Embryonic facial prominence (tissue), 1 donor: Measurements from ENCODE around the gene RASA4B.
A peak's percentile ranks its signal among the peaks of the same experiment; 100 is the strongest.

Experiments
- DNase-seq: peaks from one replicate; pipeline ENCODE4 v3.0.0-alpha.2; 2016; ENCODE audit errors: extremely low spot score

The RASA4B gene

GRCh38 chr7:102454468-102454867 is 63.1 kb downstream of the RASA4B start:
- DNase-seq: no peak

DNA sequence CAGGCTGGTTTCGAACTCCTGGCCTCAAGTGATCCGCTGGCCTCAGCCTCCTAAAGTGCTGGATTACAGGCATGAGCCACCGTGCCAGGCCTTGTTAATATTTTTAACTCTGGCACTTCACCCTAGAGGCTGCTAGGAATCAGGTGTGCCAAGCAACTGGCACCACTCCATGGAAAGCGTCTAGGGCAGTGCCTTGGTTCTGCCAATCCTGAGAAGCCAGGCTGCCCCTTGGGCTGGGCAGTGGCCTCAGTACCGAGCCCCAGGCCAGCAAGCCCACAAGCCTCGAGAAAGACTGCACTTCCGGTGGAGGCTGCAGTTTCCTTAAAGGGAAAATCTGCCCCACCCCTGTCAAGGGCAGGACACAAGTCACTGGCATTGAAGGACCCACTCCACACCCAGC is 64.3 kb downstream of the RASA4B start:
- no peak for DNase-seq

- DNase-seq: no peak
These were observed 65.1 kb downstream of the RASA4B start for GRCh38 chr7:102452451-102452850.

DNA sequence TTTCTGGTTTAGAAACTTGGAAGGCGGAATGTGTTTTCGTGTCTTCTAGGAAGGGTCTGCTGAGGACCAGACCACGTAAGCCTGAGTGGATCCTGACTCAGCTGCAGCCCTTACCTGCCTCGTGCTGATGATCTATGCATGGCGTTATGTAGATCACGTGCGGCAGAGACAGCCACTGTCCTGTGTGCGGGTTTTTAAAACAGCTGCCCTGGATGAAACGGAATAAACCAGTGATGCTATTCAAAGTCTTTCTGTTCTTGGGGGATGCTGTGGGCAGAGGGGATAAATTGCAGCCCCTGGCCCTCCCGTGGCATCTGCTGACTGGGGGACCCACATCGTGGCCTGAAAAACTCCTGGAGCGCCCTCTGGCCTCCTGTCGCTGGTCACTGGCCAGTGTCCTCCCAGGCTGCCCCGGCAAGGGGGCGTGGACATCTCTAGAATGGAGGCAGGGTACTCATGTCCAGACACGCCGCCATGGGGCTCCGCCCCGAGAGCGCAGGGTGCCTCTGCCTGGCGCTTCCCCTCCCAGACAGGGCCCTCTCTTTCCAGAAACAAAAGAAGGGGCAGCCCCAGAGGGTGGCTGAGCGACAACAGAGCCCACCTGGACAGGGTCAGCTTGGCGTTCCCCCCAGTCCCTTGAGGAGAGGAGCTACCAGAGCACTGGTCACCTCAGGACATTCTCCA is 66.1 kb downstream of the RASA4B start:
- no peak for DNase-seq

GRCh38 chr7:102450242-102450641 is 67.3 kb downstream of the RASA4B start:
- DNase-seq: no peak

DNA sequence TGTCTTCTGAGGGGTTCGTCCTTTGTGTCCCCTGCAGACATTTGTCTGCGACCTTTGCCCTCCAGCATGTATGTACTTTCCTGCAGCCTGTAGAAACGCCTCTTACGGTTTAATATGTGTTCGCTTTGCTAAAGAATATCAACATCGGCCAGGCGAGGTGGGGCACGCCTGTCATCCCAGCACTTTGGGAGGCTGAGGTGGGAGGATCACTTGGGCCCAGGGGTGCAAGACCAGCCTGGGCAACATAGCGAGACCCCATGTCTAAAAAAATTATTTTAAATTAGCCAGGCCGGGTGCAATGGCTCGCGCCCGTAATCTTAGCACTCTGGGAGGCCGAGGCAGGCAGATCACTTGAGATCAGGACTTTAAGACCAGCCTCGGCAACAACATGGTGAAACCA is 68.4 kb downstream of the RASA4B start:
- no peak for DNase-seq

DNA sequence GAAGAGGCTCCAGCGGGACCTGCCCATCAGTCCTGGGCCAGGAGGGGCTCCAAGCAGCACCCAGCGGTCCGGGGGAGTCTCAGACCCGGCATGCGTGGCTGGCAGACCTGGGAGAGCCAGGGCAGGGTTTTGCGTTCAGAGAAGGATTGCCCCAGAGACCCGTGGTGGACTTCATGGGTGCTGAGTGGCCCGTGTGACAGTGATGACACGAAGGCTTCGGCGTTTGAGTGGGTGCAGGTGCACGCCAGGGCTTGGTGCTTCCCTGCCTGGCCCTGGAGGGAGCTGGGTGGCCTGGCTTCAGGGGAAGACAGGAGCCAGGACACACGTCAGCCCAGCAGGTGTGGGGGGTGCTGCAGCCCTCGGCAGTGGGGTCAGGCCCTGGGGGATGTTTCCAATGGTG is 70.3 kb downstream of the RASA4B start:
- DNase-seq: no peak

DNA sequence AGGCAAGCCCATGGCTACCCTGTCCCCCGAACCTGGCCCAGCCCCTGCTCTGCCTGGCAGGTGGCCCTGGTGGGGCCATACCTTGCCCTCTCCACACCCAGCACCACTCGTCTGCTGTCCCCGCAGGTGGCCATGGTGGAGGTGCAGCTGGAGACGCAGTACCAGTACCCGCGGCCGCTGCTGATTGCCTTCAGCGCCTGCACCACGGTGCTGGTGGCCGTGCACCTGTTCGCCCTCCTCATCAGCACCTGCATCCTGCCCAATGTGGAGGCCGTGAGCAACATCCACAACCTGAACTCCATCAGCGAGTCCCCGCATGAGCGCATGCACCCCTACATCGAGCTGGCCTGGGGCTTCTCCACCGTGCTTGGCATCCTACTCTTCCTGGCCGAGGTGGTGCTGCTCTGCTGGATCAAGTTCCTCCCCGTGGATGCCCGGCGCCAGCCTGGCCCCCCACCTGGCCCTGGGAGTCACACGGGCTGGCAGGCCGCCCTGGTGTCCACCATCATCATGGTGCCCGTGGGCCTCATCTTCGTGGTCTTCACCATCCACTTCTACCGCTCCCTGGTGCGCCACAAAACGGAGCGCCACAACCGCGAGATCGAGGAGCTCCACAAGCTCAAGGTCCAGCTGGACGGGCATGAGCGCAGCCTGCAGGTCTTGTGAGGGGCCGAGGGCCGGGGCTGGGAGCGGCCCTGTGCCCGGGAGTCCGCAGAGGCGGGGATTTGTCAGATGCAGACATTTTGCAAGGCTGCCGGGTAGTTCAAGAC is 71.0 kb downstream of the RASA4B start:
- no peak for DNase-seq

- no peak for DNase-seq
These were observed 71.9 kb downstream of the RASA4B start for GRCh38 chr7:102445674-102446071.

DNA sequence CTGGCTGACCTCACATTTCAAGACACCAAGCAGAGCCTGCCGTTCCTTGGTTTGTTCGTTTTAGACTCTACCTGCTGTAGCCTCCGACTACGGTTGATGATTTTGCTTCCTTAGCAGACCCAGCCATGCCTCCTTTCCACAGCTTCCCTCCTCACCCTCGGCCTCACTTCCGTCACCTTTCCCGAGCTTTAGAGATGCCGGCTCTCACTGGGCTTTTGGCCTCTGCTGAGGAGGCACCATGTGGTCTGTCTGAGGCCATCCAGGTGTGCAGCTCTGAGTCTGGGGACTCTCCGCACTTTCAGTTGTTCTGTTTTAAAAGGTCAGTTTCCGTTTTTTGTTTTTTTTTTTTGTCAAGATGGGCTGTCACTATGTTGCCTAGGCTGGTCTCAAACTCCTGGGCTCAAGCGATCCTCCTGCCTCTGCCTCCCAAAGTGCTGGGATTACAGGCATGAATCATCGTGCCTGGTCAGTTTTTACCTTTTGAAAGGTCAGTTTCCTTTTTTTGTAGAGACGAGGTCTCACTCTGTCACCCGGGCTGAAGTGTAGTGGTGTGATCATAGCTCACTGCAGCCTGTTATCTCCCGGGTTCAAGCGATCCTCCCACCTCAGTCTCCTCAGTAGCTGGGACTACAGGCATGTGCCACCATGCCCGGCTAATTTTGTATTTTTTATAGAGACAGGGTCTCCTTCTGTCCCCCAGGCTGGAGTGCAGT is 72.5 kb downstream of the RASA4B start:
- no peak for DNase-seq

GRCh38 chr7:102439963-102440795 is 77.4 kb downstream of the RASA4B start:
- no peak for DNase-seq

DNA sequence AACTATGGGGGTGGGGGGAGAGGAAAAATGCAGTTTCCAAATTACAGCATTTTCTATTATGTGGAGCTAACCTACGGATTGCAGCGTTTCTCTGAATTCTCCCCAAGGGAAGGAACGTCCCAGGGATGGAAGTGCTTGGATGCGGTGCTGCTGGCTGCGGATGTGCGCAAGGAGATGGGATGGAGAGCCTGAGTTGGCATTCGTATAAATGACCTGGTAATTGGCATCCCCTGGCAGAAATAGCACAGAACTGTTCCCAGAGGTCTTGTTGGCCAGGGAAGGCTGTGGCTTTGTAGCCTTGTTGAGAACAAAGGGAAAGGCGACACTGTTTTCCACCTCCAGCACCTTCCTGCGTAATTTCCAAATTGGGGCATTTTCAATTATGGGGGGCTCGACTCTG is 81.5 kb downstream of the RASA4B start:
- no peak for DNase-seq

GRCh38 chr7:102434039-102434486 is 83.5 kb downstream of the RASA4B start:
- no peak for DNase-seq

GRCh38 chr7:102433219-102434038 is 84.1 kb downstream of the RASA4B start, which contains the start of gene ORAI2:
ORAI2 (plus strand) TSS chr7:102433575; CDS start chr7:102438957, 5,382 bp downstream.
- peak; percentile 43 for DNase-seq
